Body of pancreas (tissue), 4 donors: ENCODE data around the gene DDX39A.

ENCODE experiments used
- CTCF ChIP-seq, 7 experiments: fragments of 450-650 bp in 4 of 7; fragments of 200-600 bp in 3 of 7; sonication (generic) in 3 of 7; IDR thresholded peaks; one replicate each; pipeline ENCODE4 v1.5.1; 2016 to 2019; ENCODE audit warnings: antibody characterized with exemption in 7 of 7
- POLR2A ChIP-seq, 3 donors: fragments of 450-650 bp; IDR thresholded peaks; one replicate each; pipeline ENCODE4 v1.6.1; 2016; ENCODE audit warnings: antibody characterized with exemption in 3 of 3, mild to moderate bottlenecking in 2 of 3

GRCh38 chr19:14411938-14412245 lies 7.2 kb downstream of the DDX39A start:
- TF ChIP-seq CTCF (IDR thresholded peaks at IDR 0.05), result no peak
- TF ChIP-seq POLR2A (IDR thresholded peaks at IDR 0.05), result no peak
